SU-DHL-6 (cell line): ENCODE results near the gene PDGFA.

Source experiments
- H2AFZ ChIP-seq: fragments of 200-600 bp; sonication (generic); 2 replicates; pipeline ENCODE4 v1.6.1; 2014; ENCODE audit warnings: low read depth, mild to moderate bottlenecking, moderate library complexity, mixed read lengths, antibody characterized with exemption, low read length; ENCODE audit not compliant: severe bottlenecking
- H3F3A ChIP-seq: fragments of 200-600 bp; shearing (Covaris generic); 2 replicates; pipeline ENCODE4 v1.6.0; 2016; ENCODE audit warnings: antibody characterized with exemption, mild to moderate bottlenecking; ENCODE audit not compliant: insufficient read depth
- H3K27ac ChIP-seq: fragments of 200-600 bp; sonication (generic); 2 replicates; pipeline ENCODE4 v1.5.1; 2016; ENCODE audit warnings: low read depth, mild to moderate bottlenecking, low read length, moderate library complexity, mixed read lengths
- H3K27me3 ChIP-seq: fragments of 200-600 bp; sonication (generic), shearing (Covaris generic); 2 replicates; pipeline ENCODE4 v1.6.0; 2014; ENCODE audit warnings: mild to moderate bottlenecking, low read length
- H3K36me3 ChIP-seq: fragments of 200-600 bp; sonication (generic); 2 replicates; pipeline ENCODE4 v1.6.1; 2014; ENCODE audit warnings: mild to moderate bottlenecking, low read length, mixed read lengths
- H3K4me2 ChIP-seq: fragments of 300-600, 200-600 bp; shearing (Covaris generic), sonication (generic); 2 replicates; pipeline ENCODE4 v1.6.0; 2014; ENCODE audit warnings: low read length, low read depth, mild to moderate bottlenecking; ENCODE audit not compliant: poor library complexity, severe bottlenecking
- H3K4me3 ChIP-seq: fragments of 200-600 bp; sonication (generic); 2 replicates; pipeline ENCODE4 v1.5.1; 2014; ENCODE audit warnings: antibody characterized with exemption, low read length, mild to moderate bottlenecking, mixed read lengths; ENCODE audit not compliant: insufficient read depth, poor library complexity, severe bottlenecking
- H3K79me2 ChIP-seq: fragments of 200-600 bp; sonication (generic); 2 replicates; pipeline ENCODE4 v1.6.1; 2014; ENCODE audit warnings: mild to moderate bottlenecking, low read length, moderate library complexity; ENCODE audit not compliant: insufficient read depth
- H3K9ac ChIP-seq: fragments of 200-600 bp; sonication (generic); 2 replicates; pipeline ENCODE4 v1.7.0; 2014; ENCODE audit warnings: mild to moderate bottlenecking, low read length
- H3K9me2 ChIP-seq: fragments of 200-600 bp; sonication (generic); replicated peaks from 2 replicates; pipeline ENCODE4 v1.6.1; 2014; ENCODE audit warnings: low read length; ENCODE audit not compliant: insufficient read depth
- H3K9me3 ChIP-seq: fragments of 200-600 bp; sonication (generic); 2 replicates; pipeline ENCODE4 v1.6.1; 2014; ENCODE audit warnings: low read length, mixed read lengths; ENCODE audit not compliant: insufficient read depth
- H4K20me1 ChIP-seq: fragments of 200-600 bp; sonication (generic); 2 replicates; pipeline ENCODE4 v1.6.1; 2014; ENCODE audit warnings: low read depth, mild to moderate bottlenecking, antibody characterized with exemption, low read length, moderate library complexity, mixed read lengths
- EZH2phosphoT487 ChIP-seq: fragments of 200-600 bp; sonication (generic), shearing (Covaris generic); conservative IDR thresholded peaks from 2 replicates; pipeline ENCODE4 v1.6.1; 2018; ENCODE audit warnings: mild to moderate bottlenecking, antibody characterized with exemption, low read length, moderate library complexity, mixed read lengths
- TF ChIP-seq, protein P1 (sequence below): fragments of 200-600 bp; sonication (generic); IDR thresholded peaks from one replicate; pipeline ENCODE4 v1.5.1; 2017; ENCODE audit warnings: antibody characterized with exemption, mild to moderate bottlenecking, low read length, moderate library complexity; ENCODE audit not compliant: insufficient read depth, poor library complexity, severe bottlenecking

PDGFA gene

GRCh38 chr7:480531-481218, 39.0 kb downstream of the PDGFA start:
- H3K4me3 ChIP-seq = no peak overlapping the region
- H3K4me2 ChIP-seq = no peak overlapping the region
- no peaks in the 10 kb centered on the region for H3K9me3 ChIP-seq
- no peaks in the 10 kb centered on the region for H3K9me2 ChIP-seq
- H4K20me1 ChIP-seq = no peaks in the 10 kb centered on the region
- H3K36me3 ChIP-seq = no peaks in the 10 kb centered on the region
- no peak overlapping the region for H3K27ac ChIP-seq
- TF ChIP-seq EZH2phosphoT487 = no peak
- TF ChIP-seq, protein P1, sequence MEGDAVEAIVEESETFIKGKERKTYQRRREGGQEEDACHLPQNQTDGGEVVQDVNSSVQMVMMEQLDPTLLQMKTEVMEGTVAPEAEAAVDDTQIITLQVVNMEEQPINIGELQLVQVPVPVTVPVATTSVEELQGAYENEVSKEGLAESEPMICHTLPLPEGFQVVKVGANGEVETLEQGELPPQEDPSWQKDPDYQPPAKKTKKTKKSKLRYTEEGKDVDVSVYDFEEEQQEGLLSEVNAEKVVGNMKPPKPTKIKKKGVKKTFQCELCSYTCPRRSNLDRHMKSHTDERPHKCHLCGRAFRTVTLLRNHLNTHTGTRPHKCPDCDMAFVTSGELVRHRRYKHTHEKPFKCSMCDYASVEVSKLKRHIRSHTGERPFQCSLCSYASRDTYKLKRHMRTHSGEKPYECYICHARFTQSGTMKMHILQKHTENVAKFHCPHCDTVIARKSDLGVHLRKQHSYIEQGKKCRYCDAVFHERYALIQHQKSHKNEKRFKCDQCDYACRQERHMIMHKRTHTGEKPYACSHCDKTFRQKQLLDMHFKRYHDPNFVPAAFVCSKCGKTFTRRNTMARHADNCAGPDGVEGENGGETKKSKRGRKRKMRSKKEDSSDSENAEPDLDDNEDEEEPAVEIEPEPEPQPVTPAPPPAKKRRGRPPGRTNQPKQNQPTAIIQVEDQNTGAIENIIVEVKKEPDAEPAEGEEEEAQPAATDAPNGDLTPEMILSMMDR = no peak
- no peaks in the 10 kb centered on the region for H3K27me3 ChIP-seq
- H2AFZ ChIP-seq = no peak overlapping the region
- H3F3A ChIP-seq = no peaks in the 10 kb centered on the region
- no peaks in the 10 kb centered on the region for H3K79me2 ChIP-seq
- H3K9ac ChIP-seq = no peak overlapping the region

DNA sequence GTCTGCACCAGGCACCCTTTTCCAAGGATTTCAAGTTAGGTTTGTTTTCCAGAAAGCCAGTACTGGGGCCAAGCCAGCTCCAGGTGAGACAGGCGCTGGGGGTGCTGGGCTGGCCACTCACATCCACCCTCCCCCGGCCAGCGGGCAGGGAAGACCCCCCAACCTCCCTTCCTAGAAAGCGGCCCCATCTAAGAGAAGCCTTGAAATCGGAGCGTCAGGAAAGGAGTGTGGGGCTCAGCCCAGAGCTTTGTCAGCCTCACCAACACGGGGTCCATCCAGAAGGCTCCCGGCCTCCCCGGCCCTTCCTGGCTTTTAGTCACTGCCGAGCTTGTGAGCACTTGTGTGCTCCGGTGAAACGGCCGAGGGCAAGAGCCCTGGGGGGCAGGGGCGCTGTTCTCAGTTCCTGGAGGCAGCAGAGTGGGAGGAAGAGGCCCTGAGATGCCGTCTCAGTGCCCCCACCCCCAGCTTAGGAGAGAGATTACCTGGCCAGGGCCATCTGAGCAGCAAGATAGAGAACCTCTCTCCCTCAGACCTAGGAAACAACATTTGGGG, 39.6 kb downstream of the PDGFA start:
- Histone ChIP-seq H3K4me3 (no peak overlapping the region), H3K36me3 (no peaks in the 10 kb centered on the region), H3K4me2 (no peak overlapping the region), H3K27me3 (no peaks in the 10 kb centered on the region), H4K20me1 (no peaks in the 10 kb centered on the region), H3K9me2 (no peaks in the 10 kb centered on the region), H3K27ac (no peak overlapping the region), H3F3A (no peaks in the 10 kb centered on the region), H3K79me2 (no peaks in the 10 kb centered on the region), H3K9me3 (no peaks in the 10 kb centered on the region), H2AFZ (no peak overlapping the region), H3K9ac (no peak overlapping the region)
- TF ChIP-seq, protein P1 = no peak
- no peak for TF ChIP-seq EZH2phosphoT487

DNA sequence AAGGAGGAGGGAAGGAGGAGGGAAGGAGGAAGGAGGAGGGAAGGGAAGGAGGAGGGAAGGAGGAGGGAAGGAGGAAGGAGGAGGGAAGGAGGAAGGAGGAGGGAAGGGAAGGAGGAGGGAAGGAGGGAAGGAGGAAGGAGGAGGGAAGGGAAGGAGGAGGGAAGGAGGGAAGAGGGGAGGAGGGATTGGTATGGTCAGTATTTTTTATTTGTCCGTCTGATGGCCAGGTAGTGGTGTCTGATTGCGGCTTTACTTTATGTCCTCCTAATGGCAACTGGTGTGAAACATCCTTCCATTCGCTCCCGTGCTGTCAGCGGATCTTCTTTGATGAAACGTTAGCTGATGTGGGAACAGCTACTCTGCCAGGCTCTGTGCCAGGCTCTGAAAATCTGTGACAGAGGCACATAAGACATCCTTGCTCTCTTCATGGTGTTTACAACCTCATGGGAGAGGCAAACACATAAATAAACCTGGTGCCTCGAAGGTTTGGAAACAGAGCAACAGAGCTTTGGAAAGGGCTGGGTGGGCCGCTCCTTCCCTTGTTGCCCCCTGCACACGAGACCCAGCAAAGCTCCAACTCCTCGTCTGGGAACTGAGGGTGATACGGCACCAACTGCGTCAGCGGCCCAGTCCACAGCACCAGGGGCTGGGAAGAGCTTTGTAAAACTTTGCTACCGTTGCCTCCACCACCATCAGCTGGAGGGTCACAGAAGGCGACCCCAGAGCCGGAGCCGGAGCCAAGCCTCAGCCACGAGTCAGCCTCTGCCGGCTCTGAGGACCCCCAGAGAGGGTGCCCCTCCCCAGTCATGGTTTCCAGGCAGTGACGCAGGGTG, 40.3 kb downstream of the PDGFA start:
- H3K36me3 ChIP-seq = no peaks in the 10 kb centered on the region

More for the DNA sequence above, 40.3 kb downstream of the PDGFA start:
- Histone ChIP-seq H2AFZ (no peak overlapping the region), H3K9ac (no peak overlapping the region), H3K9me3 (no peaks in the 10 kb centered on the region), H3K27me3 (no peaks in the 10 kb centered on the region), H3K79me2 (no peaks in the 10 kb centered on the region), H3F3A (no peaks in the 10 kb centered on the region), H3K9me2 (no peaks in the 10 kb centered on the region), H3K27ac (no peak overlapping the region), H3K4me2 (no peak overlapping the region), H4K20me1 (no peaks in the 10 kb centered on the region), H3K4me3 (no peak overlapping the region)
- TF ChIP-seq EZH2phosphoT487 = no peak
- TF ChIP-seq, protein P1 = no peak
